ENCODE results near the gene SYT13.

The SYT13 gene

DNA sequence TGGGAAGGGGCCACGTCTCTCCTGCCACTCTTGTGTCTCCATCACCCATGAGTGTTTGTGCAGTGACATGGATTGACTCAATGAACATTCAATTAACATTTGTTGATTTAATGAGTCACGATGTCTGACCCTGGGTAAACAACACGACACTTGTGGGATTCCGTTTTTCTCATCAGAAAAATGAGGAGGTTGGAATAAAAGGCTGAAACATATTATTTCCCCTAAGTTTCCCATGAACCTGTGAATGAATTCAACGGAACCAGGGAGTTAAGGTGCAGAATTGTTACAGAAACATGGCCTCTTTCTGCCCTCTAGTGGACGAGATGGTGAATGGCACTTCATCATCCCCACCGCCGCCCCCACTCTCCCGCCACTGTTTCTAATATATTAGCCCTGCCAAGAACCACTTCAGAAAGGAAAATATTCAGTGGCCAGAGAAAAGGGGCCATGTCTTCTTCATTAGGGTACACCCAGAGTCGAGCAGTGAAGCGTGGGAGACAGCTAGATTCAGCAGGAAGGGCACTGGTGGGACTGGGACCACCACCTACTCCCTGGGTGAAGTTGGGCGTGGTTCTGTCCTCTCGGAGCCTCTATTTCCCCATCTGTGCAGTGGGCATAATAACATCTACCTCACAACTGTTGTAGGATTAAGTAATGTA, 46.3 kb upstream of the SYT13 start:
- TF ChIP-seq, protein P1, sequence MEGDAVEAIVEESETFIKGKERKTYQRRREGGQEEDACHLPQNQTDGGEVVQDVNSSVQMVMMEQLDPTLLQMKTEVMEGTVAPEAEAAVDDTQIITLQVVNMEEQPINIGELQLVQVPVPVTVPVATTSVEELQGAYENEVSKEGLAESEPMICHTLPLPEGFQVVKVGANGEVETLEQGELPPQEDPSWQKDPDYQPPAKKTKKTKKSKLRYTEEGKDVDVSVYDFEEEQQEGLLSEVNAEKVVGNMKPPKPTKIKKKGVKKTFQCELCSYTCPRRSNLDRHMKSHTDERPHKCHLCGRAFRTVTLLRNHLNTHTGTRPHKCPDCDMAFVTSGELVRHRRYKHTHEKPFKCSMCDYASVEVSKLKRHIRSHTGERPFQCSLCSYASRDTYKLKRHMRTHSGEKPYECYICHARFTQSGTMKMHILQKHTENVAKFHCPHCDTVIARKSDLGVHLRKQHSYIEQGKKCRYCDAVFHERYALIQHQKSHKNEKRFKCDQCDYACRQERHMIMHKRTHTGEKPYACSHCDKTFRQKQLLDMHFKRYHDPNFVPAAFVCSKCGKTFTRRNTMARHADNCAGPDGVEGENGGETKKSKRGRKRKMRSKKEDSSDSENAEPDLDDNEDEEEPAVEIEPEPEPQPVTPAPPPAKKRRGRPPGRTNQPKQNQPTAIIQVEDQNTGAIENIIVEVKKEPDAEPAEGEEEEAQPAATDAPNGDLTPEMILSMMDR (IDR thresholded peaks at IDR 0.05; ENCODE audit: low read depth, low read length) = peak; percentile 57
- Histone ChIP-seq H3K36me3 (no peaks in the 10 kb centered on the region), H3K27ac (no peak overlapping the region), H3K4me3 (ENCODE audit: low read depth, low read length) (no peak overlapping the region), H3K9me3 (ENCODE audit: severe bottlenecking) (no peaks in the 10 kb centered on the region), H3K27me3 (ENCODE audit: insufficient read depth, low read depth, severe bottlenecking) (no peaks in the 10 kb centered on the region)
- DNase-seq = peak; percentile 30

DNA sequence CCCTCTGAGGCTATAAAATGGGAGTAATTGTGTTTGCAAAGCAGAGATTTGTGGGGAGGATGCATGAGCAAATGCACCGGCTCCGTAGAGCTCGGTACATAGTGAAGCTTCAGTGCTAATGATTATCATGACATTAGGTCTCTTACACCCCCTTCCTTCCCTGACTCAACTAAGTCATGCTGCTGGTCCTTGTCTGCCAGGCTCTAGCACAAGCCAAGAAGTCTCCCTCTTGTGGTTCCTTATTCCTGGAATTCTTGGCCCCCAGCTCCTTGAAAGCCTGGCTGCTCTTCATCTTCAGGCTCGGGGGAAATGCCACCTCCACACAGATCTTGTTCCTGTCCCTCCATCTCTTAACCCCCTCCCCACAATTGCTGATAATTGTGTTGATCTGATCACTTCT, 45.7 kb upstream of the SYT13 start:
- Histone ChIP-seq H3K9me3 (ENCODE audit: severe bottlenecking) (no peaks in the 10 kb centered on the region), H3K36me3 (no peaks in the 10 kb centered on the region), H3K4me3 (ENCODE audit: low read depth, low read length) (no peak overlapping the region), H3K27ac (no peak overlapping the region), H3K27me3 (ENCODE audit: insufficient read depth, low read depth, severe bottlenecking) (no peaks in the 10 kb centered on the region)
- TF ChIP-seq, protein P1 (IDR thresholded peaks at IDR 0.05; ENCODE audit: low read depth, low read length) = no peak
- no peak for DNase-seq

DNA sequence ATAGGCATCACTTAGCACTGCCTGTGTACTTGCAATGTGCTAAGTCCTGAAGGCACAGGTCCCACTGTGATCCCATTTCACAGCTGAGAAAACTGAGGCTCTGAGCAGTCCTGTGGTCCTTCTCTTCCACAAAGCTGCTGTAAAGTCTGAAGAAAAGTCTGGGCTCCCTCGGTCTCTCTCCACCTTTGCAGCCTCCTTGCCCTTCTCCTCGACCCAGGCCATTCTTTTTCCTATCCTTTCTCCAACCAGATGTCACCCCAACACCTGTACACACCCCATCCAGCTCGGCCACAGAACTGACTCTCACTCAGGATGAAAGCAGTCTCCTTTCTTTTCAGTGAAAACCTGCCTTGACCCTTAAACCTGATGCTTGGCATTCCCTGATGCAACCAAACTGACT, 42.6 kb upstream of the SYT13 start:
- no peaks in the 10 kb centered on the region for H3K27me3 ChIP-seq (ENCODE audit: insufficient read depth, low read depth, severe bottlenecking)
- no peak overlapping the region for H3K27ac ChIP-seq
- TF ChIP-seq, protein P1 (IDR thresholded peaks at IDR 0.05; ENCODE audit: low read depth, low read length) = no peak
- no peaks in the 10 kb centered on the region for H3K36me3 ChIP-seq
- no peak for DNase-seq
- no peaks in the 10 kb centered on the region for H3K9me3 ChIP-seq (ENCODE audit: severe bottlenecking)
- no peak overlapping the region for H3K4me3 ChIP-seq (ENCODE audit: low read depth, low read length)

DNA sequence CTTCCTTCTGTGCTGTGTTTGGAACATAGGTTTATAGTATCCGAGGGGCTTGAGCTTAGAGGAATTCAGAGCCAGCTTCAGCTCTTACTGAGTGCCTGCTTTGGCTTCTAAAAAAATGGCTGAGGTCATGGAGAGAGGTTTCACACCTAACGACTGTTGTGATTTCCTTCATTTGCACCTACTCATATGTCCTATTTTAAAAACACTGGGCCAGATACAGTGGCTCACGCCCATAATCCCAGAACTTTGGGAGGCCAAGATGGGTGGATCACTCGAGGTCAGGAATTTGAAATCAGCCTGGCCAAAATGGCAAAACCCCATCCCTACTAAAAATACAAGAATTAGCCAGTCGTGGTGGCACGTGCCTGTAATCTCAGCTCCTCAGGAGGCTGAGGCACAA, 38.3 kb upstream of the SYT13 start:
- Histone ChIP-seq H3K36me3 (no peaks in the 10 kb centered on the region), H3K4me3 (ENCODE audit: low read depth, low read length) (no peak overlapping the region), H3K27me3 (ENCODE audit: insufficient read depth, low read depth, severe bottlenecking) (no peaks in the 10 kb centered on the region), H3K27ac (no peak overlapping the region), H3K9me3 (ENCODE audit: severe bottlenecking) (no peaks in the 10 kb centered on the region)
- no peak for DNase-seq
- TF ChIP-seq, protein P1 (IDR thresholded peaks at IDR 0.05; ENCODE audit: low read depth, low read length) = no peak

DNA sequence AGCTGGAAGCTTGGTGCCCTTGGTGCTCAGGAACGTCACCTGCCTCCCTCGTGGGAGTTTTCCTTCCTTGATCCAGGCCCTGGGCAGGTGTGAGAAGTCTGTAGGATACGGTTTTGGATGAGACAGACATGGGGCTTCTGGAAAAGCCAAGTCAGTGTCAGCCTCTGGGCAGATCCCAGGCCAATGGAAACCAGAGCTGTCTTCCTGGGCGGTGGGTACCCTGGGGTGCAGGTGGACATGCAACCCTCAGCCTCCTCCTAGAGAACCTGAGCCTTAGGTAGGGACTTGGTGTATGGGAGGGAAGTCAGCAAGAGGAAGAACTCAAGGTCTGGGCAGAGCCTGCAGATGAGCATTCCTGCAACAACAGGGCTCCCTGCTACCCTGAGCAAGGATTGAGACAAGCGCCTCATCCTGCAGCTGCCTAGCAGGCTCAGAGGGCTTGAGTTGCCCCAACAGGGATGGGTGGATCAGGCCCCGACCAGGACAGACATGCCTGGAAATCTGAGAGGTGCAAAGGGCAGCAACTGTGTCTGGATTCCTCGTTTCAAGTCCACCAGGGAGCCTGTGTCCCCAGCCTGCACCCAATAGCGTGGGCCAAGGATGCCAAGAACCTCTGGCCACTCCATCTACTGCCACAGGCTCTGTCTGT, 37.6 kb upstream of the SYT13 start:
- TF ChIP-seq, protein P1 (IDR thresholded peaks at IDR 0.05; ENCODE audit: low read depth, low read length) = no peak
- Histone ChIP-seq H3K4me3 (ENCODE audit: low read depth, low read length) (no peak overlapping the region), H3K27ac (no peak overlapping the region), H3K27me3 (ENCODE audit: insufficient read depth, low read depth, severe bottlenecking) (no peaks in the 10 kb centered on the region), H3K9me3 (ENCODE audit: severe bottlenecking) (no peaks in the 10 kb centered on the region), H3K36me3 (no peaks in the 10 kb centered on the region)
- no peak for DNase-seq

All from WERI-Rb-1 (cell line).